Endometrial microvascular endothelial cells (primary cell): Measurements from ENCODE around the gene UBTF. TPM values are rescaled to one million over a fixed set of nuclear protein-coding genes. Genes with fewer than 3 reads are reported as not detected.

Experiments
- in situ Hi-C: cut with HindIII; loops from 2 replicates; pipeline ENCODE4 v1.10.0; 2017; ENCODE audit warnings: low sequenced_read_pairs, low pct_unique_long_range_greater_than_20kb; ENCODE audit errors: inconsistent ontology term
- total RNA-seq: library from RNA; depleted of rRNA; stranded (reverse); fragments of >200 nt; gene quantifications from one replicate; pipeline ENCODE4 v1.2.3, GENCODE V29; 2015; ENCODE audit errors: inconsistent ontology term

UBTF gene, protein sequence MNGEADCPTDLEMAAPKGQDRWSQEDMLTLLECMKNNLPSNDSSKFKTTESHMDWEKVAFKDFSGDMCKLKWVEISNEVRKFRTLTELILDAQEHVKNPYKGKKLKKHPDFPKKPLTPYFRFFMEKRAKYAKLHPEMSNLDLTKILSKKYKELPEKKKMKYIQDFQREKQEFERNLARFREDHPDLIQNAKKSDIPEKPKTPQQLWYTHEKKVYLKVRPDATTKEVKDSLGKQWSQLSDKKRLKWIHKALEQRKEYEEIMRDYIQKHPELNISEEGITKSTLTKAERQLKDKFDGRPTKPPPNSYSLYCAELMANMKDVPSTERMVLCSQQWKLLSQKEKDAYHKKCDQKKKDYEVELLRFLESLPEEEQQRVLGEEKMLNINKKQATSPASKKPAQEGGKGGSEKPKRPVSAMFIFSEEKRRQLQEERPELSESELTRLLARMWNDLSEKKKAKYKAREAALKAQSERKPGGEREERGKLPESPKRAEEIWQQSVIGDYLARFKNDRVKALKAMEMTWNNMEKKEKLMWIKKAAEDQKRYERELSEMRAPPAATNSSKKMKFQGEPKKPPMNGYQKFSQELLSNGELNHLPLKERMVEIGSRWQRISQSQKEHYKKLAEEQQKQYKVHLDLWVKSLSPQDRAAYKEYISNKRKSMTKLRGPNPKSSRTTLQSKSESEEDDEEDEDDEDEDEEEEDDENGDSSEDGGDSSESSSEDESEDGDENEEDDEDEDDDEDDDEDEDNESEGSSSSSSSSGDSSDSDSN
- 46.0 TPM for total RNA-seq

DNA sequence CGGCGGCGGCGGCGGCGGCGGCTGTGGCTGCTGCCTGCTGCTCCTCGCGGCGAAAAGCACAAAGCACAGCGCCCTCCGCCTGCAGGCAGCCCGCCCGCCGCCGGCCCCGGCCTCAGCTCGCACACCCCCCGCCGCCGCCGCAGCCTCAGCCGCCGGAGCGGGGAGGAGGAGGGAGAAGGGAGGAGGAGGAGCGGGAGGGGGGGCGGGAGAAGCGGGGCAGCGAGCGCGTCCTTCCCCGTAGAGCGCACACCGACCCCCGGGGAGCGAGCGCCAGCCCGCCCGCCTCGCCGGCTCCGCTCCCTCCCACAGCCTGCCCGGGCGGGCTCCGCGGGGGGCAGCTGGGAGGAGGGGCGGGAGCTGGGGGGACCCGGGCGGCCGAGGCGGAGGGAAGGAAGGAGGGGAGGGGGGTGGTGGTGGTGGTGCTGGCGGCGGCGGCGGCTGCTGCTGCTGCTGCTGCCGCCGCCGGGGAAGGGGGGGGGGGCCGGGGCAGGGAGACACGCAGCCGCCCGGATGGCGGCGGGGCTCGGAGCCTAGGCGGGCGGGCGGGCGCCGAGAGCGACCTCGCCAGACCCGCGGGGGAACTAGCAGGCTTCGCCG is at the start of gene UBTF:
UBTF (minus strand) TSS at position 60 of the 597 bp plus-strand sequence. CDS start 1,446 bp downstream, outside the sequence.
- in situ Hi-C loops = no loop called here

DNA sequence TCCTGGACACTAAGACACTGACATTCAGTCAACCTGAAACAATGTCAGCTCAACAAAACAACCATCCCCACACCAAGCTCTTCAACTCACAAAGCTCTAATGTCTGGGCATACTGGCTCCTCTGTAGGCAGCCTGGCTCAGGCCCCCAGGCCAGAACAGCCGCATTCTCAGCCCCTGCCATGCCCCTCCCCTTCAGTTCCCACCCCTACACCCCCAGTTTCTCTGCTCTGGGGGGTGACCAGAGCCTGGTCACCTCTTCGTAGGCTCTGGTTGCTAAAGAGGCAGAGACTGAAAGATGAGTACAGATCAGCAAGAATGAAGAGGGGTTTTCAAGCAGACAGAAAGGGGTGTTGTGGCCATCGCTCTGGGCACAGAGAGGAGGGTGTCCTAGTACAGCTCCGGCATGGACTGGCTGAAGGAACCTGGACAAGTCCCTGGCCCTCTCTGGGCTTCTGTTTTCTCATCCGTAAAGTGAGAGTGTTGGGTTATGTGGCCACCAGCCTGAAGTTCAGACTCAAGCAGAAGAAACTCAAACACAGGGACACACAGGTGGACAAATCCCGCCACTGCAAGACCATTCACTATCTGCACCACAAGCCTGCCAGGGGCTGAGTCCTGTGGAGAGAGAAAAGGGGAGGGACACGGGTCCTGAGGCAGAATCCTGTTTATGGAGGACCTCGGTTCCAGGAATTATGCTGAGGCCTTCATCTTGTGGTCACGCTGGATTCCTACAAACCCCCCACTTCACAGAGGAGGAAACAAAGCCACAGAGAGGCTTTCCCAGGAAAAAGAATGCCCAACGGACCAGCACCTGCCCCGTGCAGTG is 49.4 kb upstream of the UBTF start:
- in situ Hi-C loops = no loop called here

DNA sequence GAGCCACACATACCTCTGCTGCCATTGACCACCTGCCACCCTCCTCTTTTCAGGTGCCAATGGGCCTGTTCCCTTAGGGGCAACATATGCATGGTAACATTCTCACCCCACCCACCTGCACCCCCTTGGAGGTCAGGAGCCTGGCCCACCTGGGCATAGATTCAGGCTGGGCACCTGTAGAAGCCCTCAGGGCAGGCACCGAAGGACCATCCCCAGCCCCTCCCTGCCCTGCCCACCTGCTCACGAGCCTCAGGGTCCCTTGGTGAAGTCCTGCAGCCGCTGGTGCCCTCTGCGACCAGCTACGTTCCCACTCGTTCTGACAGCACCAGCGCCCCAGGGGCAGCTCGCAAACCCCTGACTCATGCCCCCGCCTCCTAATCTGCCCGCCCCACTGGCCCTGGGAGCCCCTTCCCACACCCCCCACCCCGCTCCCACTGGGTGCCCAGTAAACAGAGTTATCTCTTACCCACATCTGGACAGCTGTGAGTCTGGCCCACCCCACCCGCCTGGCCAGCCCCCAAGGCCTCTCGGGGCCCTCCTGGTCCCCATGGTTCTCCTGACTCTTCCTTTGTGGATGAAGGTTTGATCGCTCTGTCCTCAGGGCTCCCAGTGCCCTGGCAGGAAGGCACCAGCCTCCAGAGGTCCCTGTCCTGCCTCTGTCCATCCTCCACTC is 48.5 kb upstream of the UBTF start, which contains the start of gene SLC4A1:
SLC4A1 (minus strand) TSS at position 318 of the 673 bp plus-strand sequence. CDS start 5,269 bp downstream, outside the sequence.
- in situ Hi-C loops = no loop called here

DNA sequence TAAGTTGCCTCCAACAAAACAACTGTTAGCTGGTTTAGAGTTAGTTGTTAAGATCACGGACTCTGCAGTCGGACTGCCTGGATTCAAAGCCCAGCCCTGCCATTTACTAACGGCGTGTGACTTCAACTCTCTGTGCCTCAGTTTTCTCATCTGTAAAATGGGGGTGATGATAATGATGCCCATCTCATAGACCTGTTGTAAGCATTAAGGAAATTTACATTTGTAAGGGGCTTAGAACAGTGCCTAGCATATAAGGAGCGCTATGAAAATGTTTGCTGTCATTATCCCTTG is 47.6 kb upstream of the UBTF start:
- in situ Hi-C loops = no loop called here

DNA sequence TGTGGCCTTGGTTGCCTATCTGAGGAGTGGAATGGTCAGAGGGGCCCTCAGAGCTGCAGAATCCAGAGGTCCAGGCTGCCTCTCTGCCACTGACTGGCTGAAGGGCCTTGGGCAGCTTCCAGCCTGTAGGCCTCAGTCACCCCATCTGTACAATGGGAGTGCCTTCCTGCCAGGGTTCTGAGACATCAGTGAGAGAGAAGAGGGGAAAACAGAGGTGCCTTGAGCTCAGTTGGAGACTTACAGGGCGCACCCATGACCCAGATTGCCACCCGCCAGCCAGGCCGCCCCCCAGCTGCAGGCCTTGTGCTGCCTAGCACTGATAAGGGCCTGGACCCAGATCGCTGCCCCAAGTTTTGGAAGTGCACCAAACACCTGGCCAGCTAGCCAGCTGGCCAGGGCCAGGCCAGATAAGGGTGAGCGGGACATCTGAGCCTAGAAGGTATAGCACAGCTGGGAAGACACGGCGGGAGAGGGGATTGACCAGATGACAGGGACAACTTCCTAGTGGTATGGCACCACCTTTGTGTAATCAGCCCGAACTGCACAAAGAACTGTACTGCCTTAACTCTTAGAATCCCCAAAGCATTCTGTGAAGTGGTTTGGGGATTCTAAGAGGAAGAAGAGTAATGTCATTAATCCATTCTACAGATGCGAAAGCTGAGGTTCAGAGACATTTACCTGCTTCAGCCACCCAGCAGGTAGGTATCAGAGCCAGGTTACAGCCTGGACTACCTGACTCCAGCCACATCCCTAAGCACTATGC is 47.1 kb upstream of the UBTF start:
- in situ Hi-C loops = no loop called here

DNA sequence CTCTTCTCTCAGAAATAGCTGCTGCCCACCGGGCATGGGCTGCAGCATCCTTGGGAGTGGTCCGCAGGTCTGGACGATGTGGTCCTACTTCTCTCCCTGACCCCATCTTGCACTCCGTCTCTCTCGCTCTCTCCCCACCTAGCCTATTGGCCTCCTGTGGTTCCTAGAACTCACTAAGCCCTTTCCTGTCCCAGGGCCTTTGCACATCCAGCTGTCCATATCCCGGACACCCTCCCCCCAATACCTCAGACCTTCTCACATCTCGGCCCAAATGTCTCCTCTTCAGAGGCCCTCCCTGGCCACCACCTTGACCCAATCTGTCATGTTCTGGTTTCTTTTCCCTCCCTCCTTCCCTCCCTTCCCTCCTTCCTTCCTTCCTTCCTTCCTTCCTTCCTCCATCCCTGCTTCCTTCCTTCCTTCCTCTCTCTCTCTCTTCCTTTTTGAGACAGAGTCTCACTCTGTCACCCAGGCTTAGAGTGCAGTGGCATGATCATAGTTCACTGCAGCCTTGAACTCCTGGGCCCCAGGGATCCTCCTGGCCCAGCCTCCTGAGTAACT is 43.9 kb upstream of the UBTF start:
- in situ Hi-C loops = no loop called here

DNA sequence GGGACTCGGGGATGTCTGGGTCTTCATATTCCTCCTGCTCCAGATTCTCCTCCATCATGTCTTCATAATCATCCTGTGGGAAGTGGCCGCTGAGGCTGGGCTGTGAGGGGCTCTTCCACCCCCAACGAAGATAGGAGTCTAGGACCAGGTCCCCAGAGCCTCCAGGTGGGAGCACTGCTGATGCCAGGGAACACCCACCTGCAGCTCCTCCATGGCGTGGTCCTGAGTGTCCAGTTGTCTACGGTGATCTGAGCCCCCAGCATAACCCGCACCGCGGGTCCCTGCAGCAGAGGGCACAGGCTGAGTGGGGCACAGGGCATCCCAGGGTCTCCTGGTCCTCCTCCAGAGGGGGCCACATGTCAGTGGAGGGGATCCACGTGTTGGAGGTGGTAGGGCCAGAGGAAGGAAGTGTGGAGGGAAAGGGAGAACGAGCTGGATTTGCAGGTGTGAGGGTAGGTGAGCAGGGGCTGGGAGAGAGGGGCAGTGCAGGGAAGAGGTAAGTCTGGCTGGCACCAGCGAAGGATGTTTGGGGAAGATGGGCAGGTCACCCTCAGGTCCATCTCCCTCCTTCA is 43.3 kb upstream of the UBTF start:
- in situ Hi-C loops = no loop called here

DNA sequence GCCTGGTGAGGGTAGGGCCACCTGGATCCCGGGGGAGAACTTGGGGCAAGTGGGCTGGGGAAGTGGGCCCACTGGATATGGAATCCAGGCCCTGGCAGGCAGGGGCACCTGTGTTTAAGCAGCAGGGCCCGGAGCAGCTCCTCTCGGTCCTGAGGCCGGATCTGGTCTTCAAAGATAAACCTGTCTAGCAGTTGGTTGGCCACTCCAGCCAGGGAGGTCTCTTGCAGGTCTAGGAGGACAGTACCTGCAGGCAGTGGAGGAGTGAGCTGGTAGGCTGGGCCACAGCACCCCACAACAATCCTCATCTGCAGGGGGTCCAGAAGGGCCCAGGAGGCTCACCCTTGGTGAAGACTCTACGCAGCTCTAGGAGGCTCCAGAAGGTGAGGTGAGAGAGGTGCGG is 40.8 kb upstream of the UBTF start:
- in situ Hi-C loops = no loop called here

DNA sequence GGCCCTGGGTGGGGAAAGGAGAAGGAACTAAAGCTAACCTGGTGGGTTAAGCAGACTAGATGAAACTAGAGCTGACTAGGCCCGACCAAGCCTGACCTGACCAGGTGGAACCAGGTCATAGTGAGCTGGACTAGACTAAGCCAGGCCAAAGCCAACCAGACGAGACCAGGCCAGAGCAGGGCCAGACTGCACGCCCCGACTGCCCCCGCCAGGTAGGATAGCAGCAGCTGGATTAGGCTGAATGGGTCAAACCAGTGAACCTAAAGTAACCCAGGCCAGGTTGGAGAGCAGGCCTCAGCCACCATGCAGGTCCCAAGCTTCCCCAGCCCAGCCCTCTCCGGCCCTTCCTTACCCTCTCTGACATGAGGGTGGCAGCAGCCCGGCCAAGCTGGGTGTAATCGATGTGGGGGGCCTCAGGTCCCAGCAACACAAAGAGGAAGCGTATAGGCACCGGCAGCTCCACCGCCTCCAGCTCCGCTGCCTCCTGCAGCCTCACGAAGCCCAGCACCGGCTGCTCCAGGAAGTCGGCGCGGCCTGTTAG is 39.4 kb upstream of the UBTF start:
- in situ Hi-C loops = no loop called here

DNA sequence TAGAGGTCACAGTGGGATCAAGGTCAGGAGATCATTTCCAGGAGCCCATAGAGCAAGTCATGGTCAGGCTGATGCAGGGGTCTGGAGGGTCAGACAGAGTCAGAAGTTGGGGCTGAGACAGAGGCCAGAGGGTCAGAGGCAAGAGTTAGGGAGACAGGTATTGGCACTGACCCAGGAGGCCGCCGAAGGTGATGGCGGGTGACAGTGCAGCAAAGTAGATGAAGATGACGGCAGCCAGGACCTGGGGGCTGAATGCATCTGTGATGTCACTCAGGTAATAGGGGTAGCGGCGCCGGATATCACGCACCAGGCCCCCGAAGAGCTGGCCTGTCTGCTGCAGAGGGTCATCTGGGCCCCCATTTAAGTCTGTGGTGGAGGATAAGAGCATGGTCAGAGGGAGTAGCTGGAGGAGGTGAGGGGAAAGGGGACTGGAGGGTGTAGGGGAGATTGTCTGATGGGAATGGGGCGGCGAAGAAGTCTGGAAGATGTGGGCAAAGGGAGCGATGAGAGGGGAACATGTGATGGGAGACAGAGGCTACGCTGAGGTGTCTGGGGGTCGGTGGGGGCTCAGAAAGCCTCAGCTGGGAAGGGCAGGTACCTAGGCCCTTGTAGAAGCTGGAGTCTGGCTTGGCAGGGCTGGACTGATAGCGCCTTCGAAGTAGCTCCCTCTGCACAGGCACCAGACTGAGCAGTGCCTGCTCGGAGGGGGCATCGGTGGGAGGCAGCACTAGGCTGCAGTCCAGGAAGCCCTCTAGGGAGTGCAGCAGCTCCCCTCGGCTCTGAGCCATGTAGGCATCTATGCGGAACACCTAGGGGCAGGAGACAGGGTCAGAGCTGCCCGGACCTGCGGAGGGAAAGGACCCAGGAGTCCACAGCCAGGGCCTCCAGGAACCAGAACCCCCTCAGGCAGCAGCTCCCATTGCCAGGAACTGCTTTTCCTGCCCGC is 38.6 kb upstream of the UBTF start:
- in situ Hi-C loops = no loop called here

DNA sequence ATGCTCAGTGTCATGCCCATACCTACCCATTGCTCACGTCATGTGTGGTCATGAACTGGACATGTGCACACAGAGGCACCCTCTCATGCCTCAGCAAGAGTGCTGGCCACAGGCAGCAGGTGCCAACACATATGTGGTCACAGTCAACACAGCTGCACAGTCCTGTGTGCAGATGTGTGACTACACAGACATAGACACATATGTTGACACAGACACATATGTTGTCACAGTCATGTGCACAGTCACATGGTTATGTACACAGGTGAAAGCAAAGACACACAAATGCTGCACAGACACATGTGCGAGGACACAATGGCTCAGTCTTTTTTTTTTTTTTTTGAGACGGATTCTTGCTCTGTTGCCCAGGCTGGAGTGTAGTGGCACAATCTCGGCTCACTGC is 37.2 kb upstream of the UBTF start:
- in situ Hi-C loops = no loop called here

DNA sequence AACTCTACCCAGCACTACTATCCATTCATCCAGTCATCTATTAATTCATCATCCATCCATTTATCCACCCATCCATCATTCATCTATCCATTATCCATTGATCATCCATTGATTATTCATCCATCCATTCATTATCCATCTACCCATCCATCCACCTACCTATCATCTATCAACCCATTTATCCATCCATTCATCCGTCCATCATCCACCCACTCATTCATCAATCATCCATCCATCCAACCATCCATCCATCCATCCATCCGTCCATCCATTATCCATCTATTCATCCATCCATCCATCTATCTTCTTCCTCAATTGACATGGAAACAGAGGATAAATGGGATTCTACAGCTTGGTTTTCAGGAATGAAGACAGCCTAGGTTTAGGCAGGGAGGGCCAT is 36.4 kb upstream of the UBTF start:
- in situ Hi-C loops = no loop called here

DNA sequence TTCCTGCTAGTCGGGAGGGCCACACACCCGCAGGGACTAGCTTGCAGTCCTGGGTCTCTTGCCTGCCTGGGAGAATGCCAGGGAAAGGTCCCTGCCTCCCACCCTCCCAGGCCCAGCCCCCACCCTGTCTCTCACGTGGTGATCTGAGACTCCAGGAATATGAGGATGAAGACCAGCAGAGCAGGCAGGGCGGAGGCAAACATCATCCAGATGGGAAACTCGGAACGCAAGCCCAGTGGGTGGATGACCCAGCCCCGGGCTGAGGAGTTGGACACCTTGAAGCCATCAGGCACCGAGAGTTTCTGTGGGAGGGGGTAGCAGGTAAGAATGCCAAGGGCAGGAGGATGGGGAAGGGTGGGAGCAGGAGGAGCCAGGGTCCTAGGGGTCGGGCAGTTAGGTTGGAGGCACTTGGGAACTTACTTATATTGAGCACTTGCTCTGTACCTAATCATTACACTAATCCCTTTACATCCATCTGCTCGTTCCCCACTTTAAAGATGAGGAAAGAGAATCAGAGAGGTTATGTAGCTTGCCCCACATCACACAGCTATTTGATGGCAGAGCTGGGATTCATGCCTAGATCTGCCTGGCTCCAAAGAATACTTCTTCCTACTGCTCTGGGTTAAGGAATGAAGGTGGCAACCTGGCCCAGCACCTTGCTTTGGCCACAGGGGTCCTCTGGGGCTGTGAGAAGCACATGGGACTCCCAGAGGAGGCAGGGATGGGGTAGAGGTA is 35.1 kb upstream of the UBTF start:
- in situ Hi-C loops = no loop called here

DNA sequence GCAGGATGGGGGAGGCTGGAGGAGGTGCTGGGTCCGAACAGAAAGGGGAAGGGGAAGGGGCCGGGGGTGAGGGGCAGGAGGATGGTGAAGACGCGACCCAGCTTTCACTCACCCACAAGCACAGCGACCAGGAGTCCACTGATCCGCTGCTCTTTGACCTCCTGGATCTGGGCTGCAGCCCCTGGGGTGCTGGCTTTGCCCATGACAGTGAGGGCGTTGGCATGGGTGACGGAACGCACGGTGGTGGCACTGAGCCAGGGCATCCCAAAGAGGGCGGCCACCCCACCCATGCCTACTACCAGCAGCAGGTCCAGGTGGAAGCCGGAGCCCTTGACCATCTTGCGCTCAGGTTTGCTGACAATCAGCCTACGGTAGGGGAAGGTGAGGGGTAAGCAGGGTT is 33.5 kb upstream of the UBTF start:
- in situ Hi-C loops = no loop called here

DNA sequence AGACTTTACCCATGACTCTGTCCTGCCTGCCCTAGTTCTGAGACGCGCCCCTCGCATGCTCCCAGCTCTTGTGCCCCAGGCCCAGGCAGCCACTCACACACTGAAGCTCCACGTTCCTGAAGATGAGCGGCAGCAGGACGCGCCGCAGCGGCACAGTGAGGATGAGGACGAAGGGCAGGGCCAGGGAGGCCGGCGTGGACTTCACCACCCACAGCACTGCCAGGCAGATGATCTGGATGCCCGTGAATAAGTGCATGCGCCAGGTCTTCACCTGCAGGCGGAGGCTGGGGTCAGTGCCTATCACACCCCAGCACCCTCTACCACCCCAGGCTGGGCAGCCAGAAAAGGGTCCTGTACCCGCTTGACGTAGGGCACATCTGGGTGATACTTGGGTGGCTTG is 31.6 kb upstream of the UBTF start:
- in situ Hi-C loops = no loop called here
